Jurkat, Clone E6-1 (cell line): ENCODE results near the gene LRSAM1.

ENCODE experiments used
- DNase-seq: peaks from one replicate; pipeline ENCODE4 v3.0.0-alpha.2; 2011; ENCODE audit warnings: low read depth, low spot score
- H3K4me3 ChIP-seq: 2 replicates; pipeline ENCODE4 v1.5.1; 2011; ENCODE audit warnings: mild to moderate bottlenecking, low read length, control low read depth, moderate library complexity

LRSAM1 gene

DNA sequence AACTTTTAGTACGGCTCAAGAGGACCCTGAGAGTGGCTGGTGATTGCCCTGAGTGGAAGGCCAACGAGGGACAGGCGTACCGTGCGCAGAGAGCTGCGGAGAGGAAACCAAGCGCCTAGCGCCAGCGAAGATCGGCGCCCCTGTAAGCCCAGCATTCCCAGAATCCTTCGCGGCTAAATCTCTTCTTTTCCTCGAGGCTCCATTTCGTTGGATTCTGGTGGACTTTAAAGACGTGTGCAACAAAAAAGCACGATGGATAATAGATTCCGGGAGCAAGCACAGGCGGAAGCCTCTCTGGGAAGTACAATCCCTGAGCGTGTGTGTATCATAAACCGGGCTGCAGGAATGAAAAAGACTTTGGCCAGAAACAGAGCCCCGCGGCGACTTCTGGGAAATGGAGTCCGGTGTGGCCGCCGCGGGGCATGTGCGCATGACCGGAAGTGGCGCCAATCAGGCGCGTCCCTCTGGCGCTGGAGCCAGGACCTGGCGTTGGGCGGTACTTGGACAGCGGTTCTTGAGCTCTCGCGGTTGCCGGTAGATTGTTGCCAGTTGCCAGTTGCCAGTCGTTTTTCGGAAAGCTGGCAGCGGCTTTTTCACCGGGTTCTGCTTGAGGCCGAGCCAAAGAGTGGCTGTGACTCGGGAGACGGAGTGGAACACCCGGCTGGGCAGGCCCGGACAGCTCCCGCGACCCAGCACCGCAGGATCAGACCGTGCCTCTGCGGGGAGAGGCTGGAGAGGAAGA lies 27.2 kb upstream of the LRSAM1 start, which contains the start of gene ZNF79:
ZNF79 (plus strand) TSS at position 449 of the 742 bp plus-strand sequence. CDS start 406 bp downstream, outside the sequence.
- DNase-seq: peak; percentile 83
- peak within 1 kb of the TSS; percentile 94 for H3K4me3 ChIP-seq

DNA sequence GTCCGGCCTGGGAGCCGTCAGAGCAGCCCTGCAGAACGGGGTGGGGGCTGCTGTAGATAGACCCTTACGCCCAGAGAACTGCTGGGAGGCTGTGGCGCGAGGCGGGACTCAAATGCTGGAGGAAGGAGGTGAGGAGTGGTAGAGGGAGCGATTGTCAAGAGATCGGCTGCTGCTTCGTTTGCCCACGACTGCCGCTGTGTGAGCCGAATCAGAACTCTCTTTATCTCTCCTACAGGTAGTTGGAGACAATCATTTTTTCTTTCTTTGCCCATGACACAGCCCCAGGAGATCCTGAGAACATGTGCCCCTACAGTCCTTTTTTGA lies 26.7 kb upstream of the LRSAM1 start:
- H3K4me3 ChIP-seq: peak overlapping the region; percentile 94
- DNase-seq: no peak

- H3K4me3 ChIP-seq: no peak overlapping the region
- no peak for DNase-seq
Observed at GRCh38 chr9:127426756-127427155, 24.6 kb upstream of the LRSAM1 start.

DNA sequence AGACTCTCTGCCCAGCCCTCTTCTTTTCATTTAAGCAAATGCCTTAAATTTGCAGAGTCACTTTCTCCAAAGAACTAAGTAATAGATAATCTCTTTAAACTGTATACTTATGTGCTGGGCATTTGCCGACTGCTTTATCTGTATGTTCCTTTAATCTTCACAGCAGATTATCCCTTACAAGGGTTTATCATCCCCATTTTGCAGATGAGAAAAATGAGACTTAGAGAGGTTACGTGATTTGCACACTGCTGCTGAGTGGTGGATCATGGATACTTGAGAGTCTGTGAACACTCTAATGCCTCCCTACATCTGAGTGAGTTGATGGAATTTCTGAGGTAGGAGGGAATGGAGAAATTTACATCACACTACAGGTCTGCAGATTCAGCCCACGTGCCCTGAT lies 23.0 kb upstream of the LRSAM1 start:
- no peak for DNase-seq
- H3K4me3 ChIP-seq: no peak overlapping the region

DNA sequence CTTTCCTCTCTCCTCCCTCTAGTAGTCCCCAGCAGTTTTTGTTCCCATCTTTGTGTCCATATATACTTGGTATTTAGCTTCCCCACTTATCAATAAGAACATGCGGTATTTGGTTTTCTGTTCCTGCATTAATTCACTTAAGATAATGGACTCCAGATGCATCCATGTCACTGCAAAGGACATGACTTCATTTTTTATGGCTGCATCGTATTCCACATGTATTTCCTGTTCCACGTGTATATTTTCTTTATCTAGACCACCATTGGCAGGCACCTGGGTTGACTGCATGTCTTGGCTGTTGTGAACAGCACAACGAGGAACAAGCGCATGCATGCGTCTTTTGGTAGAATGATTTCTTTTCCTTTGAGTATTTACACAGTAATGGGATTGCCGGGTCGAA lies 20.9 kb upstream of the LRSAM1 start:
- no peak overlapping the region for H3K4me3 ChIP-seq
- DNase-seq: no peak

DNA sequence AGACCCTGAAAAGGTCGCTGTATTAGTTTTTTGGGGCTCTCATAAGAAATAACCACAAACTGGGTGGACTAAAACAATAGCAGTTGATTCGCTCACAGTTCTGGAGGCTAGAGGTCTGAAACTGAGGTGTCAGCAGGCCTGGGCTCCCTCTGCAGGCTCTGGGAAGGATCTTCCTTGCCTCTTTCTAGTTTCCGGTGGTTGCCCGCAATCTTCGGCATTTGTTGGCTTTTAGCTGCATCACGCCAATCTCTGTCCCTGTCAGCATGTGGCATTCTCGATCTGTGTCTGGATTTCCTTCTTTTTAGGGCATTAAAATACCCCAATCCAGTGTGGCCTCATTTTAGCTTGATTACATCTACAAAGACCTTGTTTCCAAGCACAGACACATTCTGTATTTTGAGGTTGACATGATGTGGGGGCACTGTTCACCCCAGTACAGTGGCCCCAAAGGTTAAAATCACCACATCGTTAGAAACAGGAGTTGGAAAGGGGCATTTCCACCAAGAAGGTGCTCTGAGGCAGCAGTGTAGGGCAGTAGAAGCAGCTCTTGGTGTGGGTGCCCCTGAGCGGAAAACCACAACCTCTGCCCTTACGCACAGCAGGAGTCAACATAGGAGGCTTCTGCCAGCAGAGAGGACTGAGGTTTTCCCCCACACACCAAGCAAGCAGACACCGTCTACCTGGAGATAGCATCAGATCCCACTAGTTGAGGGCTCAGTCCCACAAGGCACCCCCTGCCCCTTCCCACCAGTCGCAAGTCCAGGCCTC lies 13.6 kb upstream of the LRSAM1 start:
- DNase-seq: peak; percentile 89
- H3K4me3 ChIP-seq: peak overlapping the region; percentile 38

DNA sequence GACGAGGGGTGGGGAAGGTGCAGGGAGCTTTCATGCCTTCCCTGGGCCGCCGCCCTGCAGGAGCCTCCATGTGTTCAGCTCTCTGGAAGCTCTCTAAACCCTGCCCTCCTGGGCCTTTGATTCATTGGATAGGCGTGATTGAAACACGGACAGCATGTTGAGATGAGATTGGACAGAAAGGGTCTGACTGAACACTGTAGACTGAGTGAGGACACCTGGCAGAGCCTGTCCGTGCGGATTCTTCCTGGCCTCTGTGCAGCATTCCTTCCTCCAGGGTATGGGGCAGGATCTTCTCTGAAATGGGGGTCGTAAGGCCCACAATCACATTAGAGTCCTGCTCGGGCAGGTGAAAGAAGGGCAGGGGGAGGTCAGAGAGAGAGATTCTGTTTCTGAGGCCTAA lies 12.9 kb upstream of the LRSAM1 start:
- DNase-seq: no peak
- no peak overlapping the region for H3K4me3 ChIP-seq

DNA sequence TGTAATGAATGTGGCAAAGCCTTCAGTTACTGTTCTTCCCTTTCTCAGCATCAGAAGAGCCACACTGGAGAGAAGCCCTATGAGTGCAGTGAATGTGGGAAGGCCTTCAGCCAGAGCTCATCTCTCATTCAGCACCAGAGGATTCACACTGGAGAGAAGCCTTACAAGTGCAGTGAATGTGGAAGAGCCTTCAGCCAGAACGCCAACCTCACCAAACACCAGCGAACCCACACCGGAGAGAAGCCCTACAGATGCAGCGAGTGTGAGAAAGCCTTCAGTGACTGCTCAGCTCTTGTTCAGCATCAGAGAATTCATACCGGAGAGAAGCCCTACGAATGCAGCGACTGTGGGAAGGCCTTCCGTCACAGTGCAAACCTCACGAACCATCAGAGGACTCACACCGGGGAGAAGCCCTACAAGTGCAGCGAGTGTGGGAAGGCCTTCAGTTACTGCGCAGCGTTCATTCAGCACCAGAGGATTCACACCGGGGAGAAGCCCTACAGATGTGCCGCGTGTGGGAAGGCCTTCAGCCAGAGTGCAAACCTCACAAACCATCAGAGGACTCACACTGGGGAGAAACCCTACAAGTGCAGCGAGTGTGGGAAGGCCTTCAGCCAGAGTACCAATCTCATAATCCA lies 6.9 kb upstream of the LRSAM1 start:
- DNase-seq: no peak
- no peak overlapping the region for H3K4me3 ChIP-seq

GRCh38 chr9:127444921-127445850 lies 6.1 kb upstream of the LRSAM1 start:
- no peak for DNase-seq
- no peak overlapping the region for H3K4me3 ChIP-seq

- DNase-seq: no peak
Observed at GRCh38 chr9:127445851-127446712, 5.2 kb upstream of the LRSAM1 start.

GRCh38 chr9:127446713-127447415 lies 4.4 kb upstream of the LRSAM1 start:
- DNase-seq: no peak
- H3K4me3 ChIP-seq: no peak overlapping the region

More at GRCh38 chr9:127445851-127446712, 5.2 kb upstream of the LRSAM1 start:
- no peak overlapping the region for H3K4me3 ChIP-seq

DNA sequence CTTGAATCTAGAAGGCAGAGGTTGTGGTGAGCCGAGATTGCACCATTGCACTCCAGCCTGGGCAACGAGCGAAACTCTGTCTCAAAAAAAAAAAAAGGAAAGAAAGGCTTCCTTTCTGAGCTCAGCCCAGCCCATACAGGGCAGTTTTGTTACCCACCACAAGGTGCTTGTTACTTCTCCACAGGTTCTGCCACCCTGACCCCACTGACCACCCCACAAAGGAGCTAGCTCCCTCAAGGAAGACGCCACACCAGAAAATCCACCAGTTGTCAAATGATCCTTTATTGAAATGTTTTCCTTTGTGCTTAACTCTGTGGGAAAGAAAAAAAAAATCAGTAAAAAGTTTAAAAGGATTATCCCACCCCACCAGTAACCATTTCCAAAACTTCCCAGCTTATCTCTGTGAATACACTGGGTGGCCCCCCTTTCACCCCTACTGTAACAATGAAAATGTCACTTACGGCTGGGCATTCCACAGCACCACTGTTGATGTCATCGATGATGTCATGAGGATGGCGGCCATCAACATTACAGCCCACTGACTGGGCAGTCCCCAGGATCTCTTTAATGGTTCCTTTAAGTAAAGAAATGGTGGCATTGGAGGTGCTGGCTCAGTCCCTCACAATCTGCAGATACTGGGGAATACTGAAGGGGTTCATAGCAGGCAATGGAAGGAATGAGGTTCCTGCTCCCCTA lies 3.7 kb upstream of the LRSAM1 start:
- no peak for DNase-seq
- H3K4me3 ChIP-seq: no peak overlapping the region

GRCh38 chr9:127448112-127448805 lies 3.1 kb upstream of the LRSAM1 start:
- DNase-seq: no peak
- H3K4me3 ChIP-seq: no peak overlapping the region

GRCh38 chr9:127449332-127449966 lies 1.9 kb upstream of the LRSAM1 start:
- H3K4me3 ChIP-seq: peak overlapping the region; percentile 92
- no peak for DNase-seq

GRCh38 chr9:127450243-127450760 lies 1.0 kb upstream of the LRSAM1 start:
- no peak for DNase-seq
- H3K4me3 ChIP-seq: peak overlapping the region; percentile 92

DNA sequence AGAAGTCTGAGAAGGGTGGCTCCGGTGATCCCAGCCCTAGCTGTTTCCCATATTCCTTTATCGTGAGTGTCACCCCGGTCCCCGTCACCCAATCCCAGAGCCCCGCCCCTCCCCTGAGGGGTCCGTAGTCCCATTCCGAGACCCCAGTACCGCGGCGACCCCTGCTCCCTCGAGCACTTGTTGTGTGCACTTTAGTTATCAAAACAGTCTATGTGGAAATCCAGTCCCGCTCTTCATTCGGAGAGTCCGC lies 223 bp downstream of the LRSAM1 start:
- peak overlapping the region; percentile 92 for H3K4me3 ChIP-seq
- no peak for DNase-seq
